Right lobe of liver (tissue), 6 donors: ENCODE results near the gene ADRM1. TPM values are rescaled to one million over a fixed set of nuclear protein-coding genes. Genes with fewer than 3 reads are reported as not detected.

ENCODE experiments used
- ATAC-seq, 4 donors: fragments of 200-7000 bp; cut with Tn5 transposase; one replicate each; pipeline ENCODE4 v1.9.1; 2020; ENCODE audit warnings: mild to moderate bottlenecking in 4 of 4, moderate library complexity in 4 of 4
- DNase-seq, 3 donors: peaks; one replicate each; pipeline ENCODE4 v3.0.0-alpha.2; 2020
- H3K27ac ChIP-seq, 3 donors: fragments of 200-600 bp; one replicate each; pipeline ENCODE4 v1.8.0; 2022
- H3K27me3 ChIP-seq, 2 donors: fragments of 200-600 bp; one replicate each; pipeline ENCODE4 v1.8.0; 2022
- H3K36me3 ChIP-seq, 4 donors: fragments of 200-600 bp; sonication (generic) in 1 of 4; one replicate each; pipeline versions ENCODE4 v1.5.1 to v1.8.0; 2017 to 2022; ENCODE audit warnings: control low read depth in 1 of 4
- H3K4me1 ChIP-seq, 4 donors: fragments of 200-600 bp; sonication (generic) in 1 of 4; one replicate each; pipeline versions ENCODE4 v1.5.1 to v1.8.0; 2017 to 2022; ENCODE audit warnings: control low read depth in 1 of 4
- H3K4me3 ChIP-seq, 3 donors: fragments of 200-600 bp; one replicate each; pipeline ENCODE4 v1.8.0; 2022
- H3K9me3 ChIP-seq, 4 donors: fragments of 200-600 bp; sonication (generic) in 1 of 4; one replicate each; pipeline versions ENCODE4 v1.5.1 to v1.8.0; 2017 to 2022; ENCODE audit warnings: control low read depth in 1 of 4
- CTCF ChIP-seq, 4 donors: fragments of 200-600 bp in 3 of 4; fragments of 450-650 bp in 1 of 4; IDR thresholded peaks; one replicate each; pipeline versions ENCODE4 v1.5.1 to v1.8.0; 2016 to 2022; ENCODE audit warnings: antibody characterized with exemption in 4 of 4, mild to moderate bottlenecking in 2 of 4
- POLR2A ChIP-seq: fragments of 450-650 bp; IDR thresholded peaks from one replicate; pipeline ENCODE4 v1.6.1; 2017; ENCODE audit warnings: antibody characterized with exemption, mild to moderate bottlenecking
- WGBS: methylation state at CpG from one replicate; pipeline ENCODE4 v1.1.6; 2018; ENCODE audit warnings: low coverage, low lambda C conversion rate; ENCODE audit not compliant: insufficient coverage; ENCODE audit errors: missing lambda C conversion rate; 5-methylcytosine and 5-hydroxymethylcytosine counted together
- intact Hi-C, 2 donors: fragments of 100-400 bp; cut with DNase I; formaldehyde crosslinking; loops; one replicate each; pipeline versions ENCODE4 v1.11.2 to v1.14.1; 2022
- total RNA-seq, 6 experiments: library from RNA; depleted of rRNA in 2 of 6; stranded (reverse); fragments of >200 nt in 2 of 6; fragmentation: NEBNext Ultra II Directional in 3 of 6; extraction: Animal tissue kit (Norgen Biotek cat#: 25700) in 3 of 6; gene quantifications; one replicate each; pipeline versions ENCODE4 v1.1.0 to v1.2.4, GENCODE V29; 2016 to 2023
- donor health status: DM: no; HTN: yes; CAD: no.
- donor health status: DM: no; HTN: no; CAD: no.
- donor health status: DM: no; HTN: no; CAD: no.
- donor health status: DM: no; HTN: yes; CAD: no.
- donor health status: DM: no; HTN: yes; CAD: no.

Gene ADRM1
- total RNA-seq, 6 experiments from 2014 or later = 49.5 to 139 (median 55.7) TPM

- Histone ChIP-seq H3K4me1 (peaks cover 0 to 3% (median 0%) of the 10 kb centered on the region in 4 donors), H3K36me3 (peaks cover 0 to 37% (median 7%) of the 10 kb centered on the region in 4 donors), H3K9me3 (no peaks in the 10 kb centered on the region), H3K4me3 (no peak overlapping the region), H3K27ac (no peak overlapping the region), H3K27me3 (no peaks in the 10 kb centered on the region)
- TF ChIP-seq CTCF (IDR thresholded peaks at IDR 0.05) (no peak), POLR2A (no peak)
- intact Hi-C loops = no loop called here
- DNase-seq = no peak
- WGBS = 100% methylated on average over 1 of the region's 14 CpGs
- no peak for ATAC-seq
These were observed 13.7 kb upstream of the ADRM1 start for GRCh38 chr20:62289131-62289530.

GRCh38 chr20:62289898-62290297 lies 12.9 kb upstream of the ADRM1 start:
- peaks cover 0 to 43% (median 7%) of the 10 kb centered on the region in 4 donors for H3K36me3 ChIP-seq
- H3K9me3 ChIP-seq = no peaks in the 10 kb centered on the region
- 94% methylated on average over 8 of the region's 8 CpGs for WGBS
- ATAC-seq (no peak), DNase-seq (no peak)
- no peak overlapping the region for H3K4me3 ChIP-seq
- TF ChIP-seq CTCF (IDR thresholded peaks at IDR 0.05) (no peak), POLR2A (no peak)
- intact Hi-C loops = no loop called here
- H3K4me1 ChIP-seq = peaks cover 0 to 3% (median 0%) of the 10 kb centered on the region in 4 donors
- no peak overlapping the region for H3K27ac ChIP-seq
- no peaks in the 10 kb centered on the region for H3K27me3 ChIP-seq

- peaks cover 0 to 3% (median 0%) of the 10 kb centered on the region in 4 donors for H3K4me1 ChIP-seq
- H3K27me3 ChIP-seq = no peaks in the 10 kb centered on the region
- peaks cover 0 to 52% (median 12%) of the 10 kb centered on the region in 4 donors for H3K36me3 ChIP-seq
- WGBS = 96% methylated on average over 7 of the region's 29 CpGs
- no peak overlapping the region for H3K27ac ChIP-seq
- TF ChIP-seq CTCF (IDR thresholded peaks at IDR 0.05) = no peak
- no peak for TF ChIP-seq POLR2A
- no peaks in the 10 kb centered on the region for H3K9me3 ChIP-seq
- DNase-seq (no peak), ATAC-seq (no peak)
- intact Hi-C loops = no loop called here
- H3K4me3 ChIP-seq = no peak overlapping the region
These were observed 11.3 kb upstream of the ADRM1 start for GRCh38 chr20:62291251-62292066.

GRCh38 chr20:62292108-62292507 lies 10.7 kb upstream of the ADRM1 start:
- Histone ChIP-seq H3K4me3 (no peak overlapping the region), H3K36me3 (peaks cover 0 to 46% (median 12%) of the 10 kb centered on the region in 4 donors), H3K9me3 (no peaks in the 10 kb centered on the region), H3K27ac (no peak overlapping the region), H3K27me3 (no peaks in the 10 kb centered on the region), H3K4me1 (peaks cover 0 to 10% (median 3%) of the 10 kb centered on the region in 4 donors)
- DNase-seq (no peak), ATAC-seq (no peak)
- TF ChIP-seq POLR2A (no peak), CTCF (IDR thresholded peaks at IDR 0.05) (no peak)
- intact Hi-C loops = no loop called here
- WGBS = 69% methylated on average over 8 of the region's 11 CpGs
